Right lobe of liver (tissue), 4 donors: ENCODE data around the gene TAF11L8.
"Not testable (repeated sequence)": the region's sequence is repeated elsewhere in the genome, so short reads cannot be mapped to it uniquely, and the experiment has no call there.

Experiments
- CTCF ChIP-seq, 4 donors: fragments of 200-600 bp in 3 of 4; fragments of 450-650 bp in 1 of 4; IDR thresholded peaks; one replicate each; pipeline versions ENCODE4 v1.5.1 to v1.8.0; 2016 to 2022; ENCODE audit warnings: antibody characterized with exemption in 4 of 4, mild to moderate bottlenecking in 2 of 4
- POLR2A ChIP-seq: fragments of 450-650 bp; IDR thresholded peaks from one replicate; pipeline ENCODE4 v1.6.1; 2017; ENCODE audit warnings: antibody characterized with exemption, mild to moderate bottlenecking
- donor health status: DM: no; HTN: no; CAD: no.
- donor health status: DM: no; HTN: no; CAD: no.
- donor health status: DM: no; HTN: yes; CAD: no.

GRCh38 chr5:17610092-17610491 lies 19.3 kb upstream of the TAF11L8 start, which contains the start of gene TAF11L12:
- TF ChIP-seq CTCF (IDR thresholded peaks at IDR 0.05); POLR2A: not testable (repeated sequence)
